H1 (cell line): ENCODE measurements around the gene PRR14L. TPM values are rescaled to one million over a fixed set of nuclear protein-coding genes. Genes with fewer than 3 reads are reported as not detected.

Experiments
- CTCF ChIA-PET: fragments of 300-600 bp; sonication (Branson Sonifier 250); formaldehyde crosslinking; loops from one replicate; lab custom pipeline; 2021; ENCODE audit not compliant: partially characterized antibody; lab: Charles Lee
- POLR2A ChIA-PET: fragments of 300-600 bp; sonication (Branson Sonifier 250); formaldehyde crosslinking; loops from one replicate; lab custom pipeline; 2021; ENCODE audit warnings: inconsistent platforms; ENCODE audit not compliant: partially characterized antibody; lab: Charles Lee
- DNase-seq, 2 experiments: peaks; one replicate each; pipeline versions ENCODE4 v3.0.0 to v3.0.0-alpha.2; 2010 to 2022; ENCODE audit warnings: low spot score in 2 of 2, low read depth in 1 of 2, mixed read lengths in 1 of 2
- FAIRE-seq: peaks from 2 replicates; lab custom pipeline; 2011; peaks lifted over from hg19 to GRCh38; lab: Jason Lieb, UNC
- H2AFZ ChIP-seq: 2 replicates; pipeline ENCODE4 v1.8.1; 2012; ENCODE audit warnings: low read length, inconsistent platforms
- H2AK5ac ChIP-seq: 2 replicates; pipeline ENCODE4 v1.6.1; 2013; ENCODE audit warnings: low read depth, low read length
- H2BK120ac ChIP-seq: replicated peaks from 2 replicates; pipeline ENCODE3; 2013; ENCODE audit warnings: low read depth, low read length, inconsistent platforms
- H2BK12ac ChIP-seq: 2 replicates; pipeline ENCODE4 v1.6.1; 2013; ENCODE audit warnings: low read depth, low read length
- H2BK15ac ChIP-seq: 2 replicates; pipeline ENCODE4 v1.6.1; 2013; ENCODE audit warnings: low read length
- H2BK20ac ChIP-seq: 2 replicates; pipeline ENCODE4 v1.6.1; 2013; ENCODE audit warnings: low read length
- H2BK5ac ChIP-seq: 2 replicates; pipeline ENCODE4 v1.6.1; 2013; ENCODE audit warnings: low read depth, low read length
- H3K14ac ChIP-seq: 2 replicates; pipeline ENCODE4 v1.6.1; 2013; ENCODE audit warnings: inconsistent platforms; ENCODE audit not compliant: insufficient read length
- H3K18ac ChIP-seq: 2 replicates; pipeline ENCODE4 v1.6.1; 2013; ENCODE audit warnings: low read length; ENCODE audit errors: extremely low read depth
- H3K23ac ChIP-seq: 2 replicates; pipeline ENCODE4 v1.6.1; 2013; ENCODE audit warnings: inconsistent platforms; ENCODE audit not compliant: insufficient read length
- H3K23me2 ChIP-seq: 2 replicates; pipeline ENCODE4 v1.6.1; 2013; ENCODE audit warnings: low read depth, low read length
- H3K27ac ChIP-seq: 2 replicates; pipeline ENCODE4 v1.6.1; 2011; ENCODE audit warnings: low read depth, low read length, inconsistent platforms
- H3K27me3 ChIP-seq, 4 experiments: replicated peaks in 1 of 4; 1 replicate in 1 of 4; 2 replicates in 3 of 4; pipeline versions ENCODE4 v1.6.1 to v1.8.1; 2011 to 2013; ENCODE audit warnings: low read length in 3 of 4, mild to moderate bottlenecking in 3 of 4, inconsistent platforms in 2 of 4, mixed read lengths in 2 of 4, moderate library complexity in 1 of 4; ENCODE audit not compliant: control insufficient read depth in 3 of 4, insufficient read depth in 3 of 4; ENCODE audit errors: extremely low read depth in 1 of 4
- H3K36me3 ChIP-seq, 4 experiments: 2 replicates each; pipeline versions ENCODE4 v1.6.1 to v1.8.1; 2011 to 2013; ENCODE audit warnings: mild to moderate bottlenecking in 4 of 4, low read length in 3 of 4, moderate library complexity in 2 of 4, control low read depth in 1 of 4, inconsistent platforms in 1 of 4; ENCODE audit not compliant: insufficient read depth in 4 of 4, control insufficient read depth in 2 of 4
- H3K4ac ChIP-seq: replicated peaks from 2 replicates; pipeline ENCODE3; 2013; ENCODE audit warnings: low read length, low read depth, mixed read lengths, inconsistent platforms; ENCODE audit not compliant: insufficient read length
- H3K4me1 ChIP-seq, 4 experiments: replicated peaks in 1 of 4; 1 replicate in 1 of 4; 2 replicates in 3 of 4; pipeline versions ENCODE4 v1.6.1 to v1.8.1; 2011 to 2013; ENCODE audit warnings: low read length in 3 of 4, inconsistent platforms in 2 of 4, mixed read lengths in 1 of 4; ENCODE audit not compliant: insufficient read depth in 4 of 4, control insufficient read depth in 3 of 4
- H3K4me2 ChIP-seq, 2 experiments: 2 replicates each; pipeline versions ENCODE4 v1.6.1 to v1.8.1; 2011 to 2013; ENCODE audit warnings: low read depth in 2 of 2, low read length in 2 of 2, control low read depth in 1 of 2, inconsistent platforms in 1 of 2, mild to moderate bottlenecking in 1 of 2; ENCODE audit not compliant: insufficient read depth in 1 of 2
- H3K4me3 ChIP-seq, 4 experiments: fragments of 200-600, 300-600 bp in 1 of 4; sonication (generic), shearing (Covaris generic), sonication (Bioruptor Twin) in 1 of 4; 2 replicates each; pipeline versions ENCODE4 v1.5.1 to v1.8.1; 2011 to 2016; ENCODE audit warnings: low read length in 4 of 4, low read depth in 3 of 4, control low read depth in 2 of 4, inconsistent platforms in 2 of 4, mild to moderate bottlenecking in 2 of 4, mixed read lengths in 1 of 4, moderate library complexity in 1 of 4; ENCODE audit not compliant: insufficient read depth in 2 of 4; ENCODE audit errors: extremely low read depth in 1 of 4
- H3K56ac ChIP-seq: replicated peaks from 2 replicates; pipeline ENCODE3; 2013; ENCODE audit warnings: low read depth, mild to moderate bottlenecking, mixed read lengths, low read length, inconsistent platforms; ENCODE audit not compliant: insufficient read length
- H3K79me1 ChIP-seq: 2 replicates; pipeline ENCODE4 v1.6.1; 2013; ENCODE audit warnings: low read depth, low read length, control low read depth
- H3K79me2 ChIP-seq, 2 experiments: 2 replicates each; pipeline versions ENCODE4 v1.6.1 to v1.8.1; 2012 to 2013; ENCODE audit warnings: low read length in 2 of 2, mild to moderate bottlenecking in 2 of 2, inconsistent platforms in 1 of 2; ENCODE audit not compliant: insufficient read depth in 2 of 2, control insufficient read depth in 1 of 2
- H3K9ac ChIP-seq, 4 experiments: replicated peaks in 1 of 4; 1 replicate in 1 of 4; 2 replicates in 3 of 4; pipeline versions ENCODE4 v1.6.1 to v1.8.1; 2011 to 2013; ENCODE audit warnings: low read depth in 3 of 4, low read length in 3 of 4, control low read depth in 2 of 4, mild to moderate bottlenecking in 2 of 4, moderate library complexity in 2 of 4, inconsistent platforms in 1 of 4; ENCODE audit errors: extremely low read depth in 1 of 4
- H3K9me3 ChIP-seq, 2 experiments: 2 replicates each; pipeline versions ENCODE4 v1.6.1 to v1.8.1; 2012 to 2013; ENCODE audit warnings: mild to moderate bottlenecking in 2 of 2, moderate library complexity in 2 of 2, control low read depth in 1 of 2, inconsistent platforms in 1 of 2, low read depth in 1 of 2, low read length in 1 of 2, mixed read lengths in 1 of 2; ENCODE audit not compliant: insufficient read depth in 2 of 2
- H4K20me1 ChIP-seq, 2 experiments: replicated peaks in 1 of 2; 2 replicates each; pipeline versions ENCODE3 to v1.8.1; 2011 to 2013; ENCODE audit warnings: inconsistent platforms in 2 of 2, low read length in 2 of 2, mild to moderate bottlenecking in 1 of 2; ENCODE audit not compliant: insufficient read depth in 2 of 2, control insufficient read depth in 1 of 2
- H4K5ac ChIP-seq: 2 replicates; pipeline ENCODE4 v1.6.1; 2013; ENCODE audit warnings: low read length, low read depth, mixed read lengths, inconsistent platforms; ENCODE audit not compliant: insufficient read length
- H4K8ac ChIP-seq: 2 replicates; pipeline ENCODE4 v1.8.0; 2013; ENCODE audit warnings: mild to moderate bottlenecking, moderate library complexity, low read length, inconsistent platforms; ENCODE audit not compliant: insufficient read depth; ENCODE audit errors: extremely low read depth
- H4K91ac ChIP-seq: replicated peaks from 2 replicates; pipeline ENCODE3; 2013; ENCODE audit warnings: low read length, mixed read lengths, inconsistent platforms; ENCODE audit not compliant: insufficient read length
- CHD1 ChIP-seq: IDR thresholded peaks from 2 replicates; pipeline ENCODE4 v1.6.1; 2012; ENCODE audit warnings: low read depth, low read length, improper control_type of control experiment
- MAFK ChIP-seq: IDR thresholded peaks from 2 replicates; pipeline ENCODE4 v1.6.1; 2012; ENCODE audit warnings: low read depth, mild to moderate bottlenecking, improper control_type of control experiment, low read length
- SP2 ChIP-seq: IDR thresholded peaks from 2 replicates; pipeline ENCODE4 v1.6.1; 2012; ENCODE audit warnings: mild to moderate bottlenecking, low read length, inconsistent platforms
- WGBS, 2 experiments: shearing (Covaris generic) in 1 of 2; methylation state at CpG; one replicate each; pipeline versions ENCODE4 v1.1.6 to v1.1.7; 2013 to 2015; ENCODE audit warnings: low lambda C conversion rate in 2 of 2, mixed read lengths in 2 of 2, inconsistent platforms in 1 of 2, low coverage in 1 of 2, missing lambda C conversion rate in 1 of 2; ENCODE audit not compliant: insufficient replicate concordance in 2 of 2, insufficient coverage in 1 of 2, insufficient read length in 1 of 2; ENCODE audit errors: extremely low coverage in 1 of 2, missing lambda C conversion rate in 1 of 2; 5-methylcytosine and 5-hydroxymethylcytosine counted together
- polyA plus RNA-seq, 7 experiments: library from polyadenylated mRNA; depleted of rRNA in 3 of 7; stranded (reverse) in 5 of 7; unstranded in 2 of 7; fragments of >200 nt in 5 of 7; fragments of 200-250 nt in 2 of 7; gene quantifications; 1 replicate in 5 of 7; 2 replicates in 1 of 7; 4 replicates in 1 of 7; pipeline versions ENCODE4 v1.2.1 to v1.2.3, GENCODE V29; 2011 to 2013; ENCODE audit warnings: missing spikeins in 2 of 7, mixed read lengths in 2 of 7
- total RNA-seq: library from RNA; stranded (reverse); fragmentation: NEBNext Ultra II Directional; extraction: Animal tissue kit (Norgen Biotek cat#: 25700); gene quantifications from 2 replicates; pipeline ENCODE4 v1.2.1, GENCODE V29; 2021
- TF ChIP-seq, protein P1 (sequence below): IDR thresholded peaks from 2 replicates; pipeline ENCODE4 v1.6.1; 2011; ENCODE audit warnings: low read length, improper control_type of control experiment

PRR14L gene
- total and polyA plus RNA-seq, 2 of the 8 experiments (the other 6 are each of a cell fraction or from before 2014, with no cell fraction given), result 26.5 to 98.6 TPM

DNA sequence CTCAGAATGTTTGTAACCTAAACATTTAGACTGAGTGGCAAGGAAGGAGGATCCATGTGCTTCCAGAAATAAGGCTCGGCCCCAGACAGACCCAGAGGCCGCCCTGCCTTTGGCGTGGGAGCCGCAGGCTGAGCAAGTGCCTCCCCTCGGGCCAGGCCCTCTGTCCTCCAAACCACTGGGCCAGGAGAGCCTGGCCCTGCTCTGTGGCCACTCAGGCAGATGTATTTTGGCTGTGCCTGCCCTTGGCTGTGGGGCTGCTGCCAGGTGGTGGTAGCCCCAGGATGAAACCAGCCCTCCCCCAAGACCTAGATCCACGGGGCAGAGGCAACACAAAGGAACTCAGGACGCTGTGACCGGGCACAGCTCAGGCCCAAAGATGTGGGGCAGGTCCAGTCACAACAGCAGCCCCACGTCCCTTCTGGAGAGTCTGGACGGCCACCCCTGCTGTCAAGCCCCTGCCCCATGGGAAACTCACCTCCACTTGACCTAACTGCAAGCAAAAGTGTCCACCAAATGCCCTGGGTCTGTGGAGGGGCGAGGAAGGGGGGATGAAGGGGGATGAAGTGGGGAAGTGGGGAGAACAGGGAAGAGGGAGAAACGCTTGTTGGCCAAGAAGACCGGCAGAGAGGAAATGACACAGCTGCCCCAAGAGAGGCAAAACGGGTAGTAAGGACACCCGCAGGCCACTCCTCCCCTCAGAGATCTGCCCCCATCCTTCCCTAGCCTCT, 111.9 kb downstream of the PRR14L start:
- no peak overlapping the region for H4K5ac ChIP-seq
- H3K56ac ChIP-seq, result no peak overlapping the region
- no peaks in the 10 kb centered on the region for H3K9me3 ChIP-seq
- 89% methylated on average over 11 of the region's 15 CpGs; no CpG with 5 or more reads in 1 of the 2 experiments for WGBS, 2 experiments
- H3K4me1 ChIP-seq, result peaks cover 0 to 2% (median 0%) of the 10 kb centered on the region in 4 experiments; a peak in 1 of 7 replicates
- no peak overlapping the region for H2AFZ ChIP-seq
- no peak overlapping the region for H3K18ac ChIP-seq
- no peak overlapping the region for H3K9ac ChIP-seq
- ChIA-PET CTCF (interaction anchor here (0.8 to 9.3 kb wide), 5 partner anchors 8 to 186 kb away, joined by 3 to 105 read pairs (median 4); no protein-coding TSS in a partner anchor), POLR2A (interaction anchor here (0.9 to 1.5 kb wide), 3 partner anchors 21 to 291 kb away, joined by 3 to 6 read pairs (median 4); partner anchors contain the start of genes PATZ1 and PISD)
- peaks cover 6% of the 10 kb centered on the region; the same call in 1 of the 2 replicates for H3K79me1 ChIP-seq
- no peak overlapping the region for H2BK20ac ChIP-seq
- no peaks in the 10 kb centered on the region for H3K27me3 ChIP-seq
- H3K79me2 ChIP-seq, result peaks cover 2 to 44% of the 10 kb centered on the region in 2 experiments; a peak in 3 of 4 replicates
- H3K23me2 ChIP-seq, result no peaks in the 10 kb centered on the region
- H2BK5ac ChIP-seq, result no peak overlapping the region; the same call in 1 of the 2 replicates
- H4K91ac ChIP-seq, result no peak overlapping the region
- H3K14ac ChIP-seq, result no peak overlapping the region
- TF ChIP-seq MAFK (no peak), SP2 (no peak), CHD1 (no peak)
- TF ChIP-seq, protein P1, sequence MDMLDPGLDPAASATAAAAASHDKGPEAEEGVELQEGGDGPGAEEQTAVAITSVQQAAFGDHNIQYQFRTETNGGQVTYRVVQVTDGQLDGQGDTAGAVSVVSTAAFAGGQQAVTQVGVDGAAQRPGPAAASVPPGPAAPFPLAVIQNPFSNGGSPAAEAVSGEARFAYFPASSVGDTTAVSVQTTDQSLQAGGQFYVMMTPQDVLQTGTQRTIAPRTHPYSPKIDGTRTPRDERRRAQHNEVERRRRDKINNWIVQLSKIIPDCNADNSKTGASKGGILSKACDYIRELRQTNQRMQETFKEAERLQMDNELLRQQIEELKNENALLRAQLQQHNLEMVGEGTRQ, result no peak
- no peak for DNase-seq
- H4K8ac ChIP-seq, result no peak overlapping the region
- H3K4me3 ChIP-seq, result no peak overlapping the region
- no peak overlapping the region for H3K27ac ChIP-seq
- peaks cover 6 to 13% of the 10 kb centered on the region in 2 experiments for H4K20me1 ChIP-seq
- no peak for FAIRE-seq
- no peak overlapping the region for H3K4me2 ChIP-seq
- peaks cover 0 to 5% (median 2%) of the 10 kb centered on the region in 4 experiments; a peak in 4 of 8 replicates for H3K36me3 ChIP-seq
- H2AK5ac ChIP-seq, result no peak overlapping the region
- no peak overlapping the region for H3K4ac ChIP-seq
- H2BK12ac ChIP-seq, result no peak overlapping the region
- no peak overlapping the region for H3K23ac ChIP-seq
- no peak overlapping the region for H2BK120ac ChIP-seq
- H2BK15ac ChIP-seq, result no peak overlapping the region
